ENCODE data around the gene ADCY5. TPM values are rescaled to one million over a fixed set of nuclear protein-coding genes. Genes with fewer than 3 reads are reported as not detected.

The ADCY5 gene
- total RNA-seq, 1 experiment from 2014 or later, result 0.49 TPM

DNA sequence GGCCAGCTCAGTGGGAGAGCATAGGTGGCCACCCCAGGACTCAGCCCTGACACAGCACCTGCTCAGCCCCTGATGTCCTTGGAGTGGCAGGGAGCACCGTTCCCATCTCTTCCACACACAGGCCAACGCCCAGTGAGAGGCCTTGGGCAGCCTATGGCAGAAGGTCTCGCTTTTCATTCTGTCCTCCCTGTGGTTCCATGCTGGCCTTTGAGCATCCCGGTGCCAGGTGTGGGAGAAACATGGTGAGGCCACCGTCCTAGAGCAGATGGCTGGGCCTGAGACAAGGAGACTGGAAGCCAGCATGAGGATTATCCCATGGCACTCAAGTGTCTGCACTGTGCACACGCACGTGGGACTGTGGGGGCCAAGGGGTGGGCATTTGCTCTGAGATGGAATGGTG is 25.1 kb downstream of the ADCY5 start:
- no peak for DNase-seq (ENCODE audit: low read depth, low spot score)
- ChIA-PET POLR2A (no interaction called here), CTCF (no interaction called here), RAD21 (ENCODE audit: low non-redundant PET in 1 of 2, low total read pairs in 2 of 2, uncharacterized antibody in 2 of 2, unreplicated experiment in 2 of 2) (no interaction called here)
- Histone ChIP-seq H3K27me3 (ENCODE audit: insufficient read depth, low read length) (peaks cover 19% of the 10 kb centered on the region), H3K4me1 (ENCODE audit: control insufficient read depth in 1 of 2, insufficient read depth in 2 of 2, low read length in 2 of 2) (no peaks in the 10 kb centered on the region), H3K4me3 (replicated peaks in 1 of 2; ENCODE audit: low read depth in 1 of 2, low read length in 2 of 2) (no peak overlapping the region), H3K4me2 (ENCODE audit: low read length) (no peak overlapping the region), H3K9me3 (ENCODE audit: control insufficient read depth in 1 of 2, insufficient read depth in 1 of 2, low read depth in 1 of 2, low read length in 2 of 2) (no peaks in the 10 kb centered on the region), H3K27ac (ENCODE audit: low read depth, low read length) (no peak overlapping the region), H2AFZ (ENCODE audit: low read depth, low read length, poor library complexity, severe bottlenecking) (no peak overlapping the region), H4K20me1 (ENCODE audit: insufficient read depth) (no peaks in the 10 kb centered on the region), H3K36me3 (ENCODE audit: control insufficient read depth in 1 of 2, insufficient read depth in 2 of 2, low read length in 2 of 2) (no peaks in the 10 kb centered on the region), H3K79me2 (ENCODE audit: insufficient read depth, low read length) (no peaks in the 10 kb centered on the region), H3K9me2 (ENCODE audit: insufficient read depth) (no peaks in the 10 kb centered on the region), H3K9ac (ENCODE audit: low read length) (no peak overlapping the region)
- no TSS peak for BruUV-seq (replicated peaks)
- no peak for ATAC-seq
- intact Hi-C loops (cut with micrococcal nuclease), result no loop called here
- no peak for TF ChIP-seq TCF7L2 (IDR thresholded peaks at IDR 0.05; ENCODE audit: borderline replicate concordance, extremely low read depth, insufficient read depth, insufficient read length)
- no peak for TF ChIP-seq CBX3 (IDR thresholded peaks at IDR 0.05; ENCODE audit: low read depth)
- TF ChIP-seq, protein P1, sequence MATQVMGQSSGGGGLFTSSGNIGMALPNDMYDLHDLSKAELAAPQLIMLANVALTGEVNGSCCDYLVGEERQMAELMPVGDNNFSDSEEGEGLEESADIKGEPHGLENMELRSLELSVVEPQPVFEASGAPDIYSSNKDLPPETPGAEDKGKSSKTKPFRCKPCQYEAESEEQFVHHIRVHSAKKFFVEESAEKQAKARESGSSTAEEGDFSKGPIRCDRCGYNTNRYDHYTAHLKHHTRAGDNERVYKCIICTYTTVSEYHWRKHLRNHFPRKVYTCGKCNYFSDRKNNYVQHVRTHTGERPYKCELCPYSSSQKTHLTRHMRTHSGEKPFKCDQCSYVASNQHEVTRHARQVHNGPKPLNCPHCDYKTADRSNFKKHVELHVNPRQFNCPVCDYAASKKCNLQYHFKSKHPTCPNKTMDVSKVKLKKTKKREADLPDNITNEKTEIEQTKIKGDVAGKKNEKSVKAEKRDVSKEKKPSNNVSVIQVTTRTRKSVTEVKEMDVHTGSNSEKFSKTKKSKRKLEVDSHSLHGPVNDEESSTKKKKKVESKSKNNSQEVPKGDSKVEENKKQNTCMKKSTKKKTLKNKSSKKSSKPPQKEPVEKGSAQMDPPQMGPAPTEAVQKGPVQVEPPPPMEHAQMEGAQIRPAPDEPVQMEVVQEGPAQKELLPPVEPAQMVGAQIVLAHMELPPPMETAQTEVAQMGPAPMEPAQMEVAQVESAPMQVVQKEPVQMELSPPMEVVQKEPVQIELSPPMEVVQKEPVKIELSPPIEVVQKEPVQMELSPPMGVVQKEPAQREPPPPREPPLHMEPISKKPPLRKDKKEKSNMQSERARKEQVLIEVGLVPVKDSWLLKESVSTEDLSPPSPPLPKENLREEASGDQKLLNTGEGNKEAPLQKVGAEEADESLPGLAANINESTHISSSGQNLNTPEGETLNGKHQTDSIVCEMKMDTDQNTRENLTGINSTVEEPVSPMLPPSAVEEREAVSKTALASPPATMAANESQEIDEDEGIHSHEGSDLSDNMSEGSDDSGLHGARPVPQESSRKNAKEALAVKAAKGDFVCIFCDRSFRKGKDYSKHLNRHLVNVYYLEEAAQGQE (IDR thresholded peaks at IDR 0.05; ENCODE audit: low read depth), result no peak
- no peak for TF ChIP-seq RAD21 (IDR thresholded peaks at IDR 0.05; ENCODE audit: low read depth)
- TF ChIP-seq ELF1 (IDR thresholded peaks at IDR 0.05; ENCODE audit: borderline replicate concordance, low read depth), result no peak
- no peak for TF ChIP-seq ZFX (IDR thresholded peaks at IDR 0.05)
- no peak for TF ChIP-seq POLR2A (IDR thresholded peaks at IDR 0.05; ENCODE audit: borderline replicate concordance, extremely low read depth, insufficient read depth, insufficient read length)
- TF ChIP-seq CEBPB (IDR thresholded peaks at IDR 0.05; ENCODE audit: low read depth), result no peak
- TF ChIP-seq SP1 (IDR thresholded peaks at IDR 0.05; ENCODE audit: low read depth), result no peak
- TF ChIP-seq, protein P2, sequence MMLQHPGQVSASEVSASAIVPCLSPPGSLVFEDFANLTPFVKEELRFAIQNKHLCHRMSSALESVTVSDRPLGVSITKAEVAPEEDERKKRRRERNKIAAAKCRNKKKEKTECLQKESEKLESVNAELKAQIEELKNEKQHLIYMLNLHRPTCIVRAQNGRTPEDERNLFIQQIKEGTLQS (IDR thresholded peaks at IDR 0.05), result no peak
- no peak for TF ChIP-seq EZH2phosphoT487 (IDR thresholded peaks at IDR 0.05; ENCODE audit: borderline replicate concordance)
- no peak for TF ChIP-seq EGR1 (IDR thresholded peaks at IDR 0.05; ENCODE audit: low read depth)
- no peak for TF ChIP-seq SRF (IDR thresholded peaks at IDR 0.05; ENCODE audit: low read depth)
- no peak for TF ChIP-seq EZH2 (IDR thresholded peaks at IDR 0.05)
- TF ChIP-seq, protein P3, sequence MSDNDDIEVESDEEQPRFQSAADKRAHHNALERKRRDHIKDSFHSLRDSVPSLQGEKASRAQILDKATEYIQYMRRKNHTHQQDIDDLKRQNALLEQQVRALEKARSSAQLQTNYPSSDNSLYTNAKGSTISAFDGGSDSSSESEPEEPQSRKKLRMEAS (IDR thresholded peaks at IDR 0.05), result no peak
